Fibroblast of skin of right quadriceps (primary cell): ENCODE results near the gene DLGAP1.
"Not testable (repeated sequence)": the region's sequence is repeated elsewhere in the genome, so short reads cannot be mapped to it uniquely, and the experiment has no call there.

Experiments
- DNase-seq: peaks from one replicate; pipeline ENCODE4 v3.0.0-alpha.2; 2013

The DLGAP1 gene

GRCh38 chr18:3608488-3608887 lies 846.6 kb downstream of the DLGAP1 start:
- no peak for DNase-seq

DNA sequence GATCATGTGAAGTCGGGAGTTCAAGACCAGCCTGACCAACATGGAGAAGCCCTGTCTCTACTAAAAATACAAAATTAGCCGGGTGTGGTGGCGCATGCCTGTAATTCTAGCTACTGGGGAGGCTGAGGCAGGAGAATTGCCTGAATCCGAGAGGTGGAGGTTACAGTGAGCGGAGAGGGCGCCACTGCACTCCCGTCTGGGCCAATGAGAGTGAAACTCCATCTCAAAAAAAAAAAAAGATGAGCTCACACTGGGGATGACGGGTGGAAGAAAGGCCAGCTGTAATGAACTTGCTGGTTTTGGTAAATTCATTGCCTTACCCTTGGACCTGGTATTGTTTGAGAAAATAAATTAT lies 847.0 kb downstream of the DLGAP1 start:
- not testable (repeated sequence) for DNase-seq

DNA sequence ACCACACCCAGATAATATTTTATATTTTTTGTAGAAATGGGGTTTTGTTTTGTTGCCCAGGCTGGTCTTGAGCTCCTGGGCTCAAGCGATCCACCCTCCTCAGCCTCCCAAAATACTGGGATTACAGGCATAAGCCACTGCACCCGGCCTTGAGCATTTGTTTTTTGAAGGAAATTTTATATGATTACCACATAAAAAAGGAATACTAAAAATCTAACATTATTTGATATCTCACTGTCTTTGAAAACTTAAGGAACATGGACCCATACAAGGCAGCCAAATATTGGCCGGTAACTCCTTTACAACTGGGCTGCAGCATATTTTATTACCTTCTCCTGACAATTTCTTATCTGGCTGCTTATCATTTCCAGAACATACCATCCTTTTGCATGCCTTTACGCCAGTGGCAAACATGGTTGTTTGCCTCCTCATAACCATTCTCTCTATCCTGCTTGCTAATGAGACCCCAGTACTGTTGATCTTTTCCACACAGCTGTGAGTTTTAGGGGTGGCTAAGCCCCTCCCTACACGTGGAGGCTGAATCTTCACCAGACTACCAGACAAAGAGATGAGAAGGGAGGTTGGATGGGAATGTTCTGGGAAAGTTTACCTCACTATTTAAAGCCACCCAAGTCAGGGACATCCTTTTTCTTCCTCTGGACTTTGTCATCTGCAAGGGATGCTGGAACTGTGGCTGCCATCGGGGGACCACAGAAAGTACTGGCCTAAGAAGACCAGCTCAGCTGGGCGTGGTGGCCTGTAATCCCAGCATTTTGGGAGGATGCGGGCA lies 847.6 kb downstream of the DLGAP1 start:
- no peak for DNase-seq

- DNase-seq = not testable (repeated sequence)
These were observed 848.2 kb downstream of the DLGAP1 start for GRCh38 chr18:3606863-3607262.

- DNase-seq = peak; percentile 75
These were observed 849.1 kb downstream of the DLGAP1 start for GRCh38 chr18:3605954-3606443.

GRCh38 chr18:3605486-3605952 lies 849.6 kb downstream of the DLGAP1 start:
- no peak for DNase-seq

GRCh38 chr18:3604498-3605408 lies 850.4 kb downstream of the DLGAP1 start:
- peak; percentile 98 for DNase-seq

DNA sequence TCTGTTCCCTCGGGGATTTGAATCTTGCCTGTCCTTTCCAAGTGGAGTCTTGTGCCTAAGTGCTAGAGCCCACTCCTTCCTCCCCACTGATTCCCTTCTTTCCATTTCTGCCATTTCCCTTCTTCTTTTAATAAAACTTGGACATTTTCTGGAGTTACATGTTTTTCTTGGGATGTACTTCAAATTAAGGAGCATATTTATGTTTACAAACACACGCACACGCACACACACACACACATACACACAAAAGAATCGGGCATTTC lies 850.9 kb downstream of the DLGAP1 start:
- no peak for DNase-seq

- DNase-seq = peak; percentile 98
These were observed 851.5 kb downstream of the DLGAP1 start for GRCh38 chr18:3603421-3604234.

DNA sequence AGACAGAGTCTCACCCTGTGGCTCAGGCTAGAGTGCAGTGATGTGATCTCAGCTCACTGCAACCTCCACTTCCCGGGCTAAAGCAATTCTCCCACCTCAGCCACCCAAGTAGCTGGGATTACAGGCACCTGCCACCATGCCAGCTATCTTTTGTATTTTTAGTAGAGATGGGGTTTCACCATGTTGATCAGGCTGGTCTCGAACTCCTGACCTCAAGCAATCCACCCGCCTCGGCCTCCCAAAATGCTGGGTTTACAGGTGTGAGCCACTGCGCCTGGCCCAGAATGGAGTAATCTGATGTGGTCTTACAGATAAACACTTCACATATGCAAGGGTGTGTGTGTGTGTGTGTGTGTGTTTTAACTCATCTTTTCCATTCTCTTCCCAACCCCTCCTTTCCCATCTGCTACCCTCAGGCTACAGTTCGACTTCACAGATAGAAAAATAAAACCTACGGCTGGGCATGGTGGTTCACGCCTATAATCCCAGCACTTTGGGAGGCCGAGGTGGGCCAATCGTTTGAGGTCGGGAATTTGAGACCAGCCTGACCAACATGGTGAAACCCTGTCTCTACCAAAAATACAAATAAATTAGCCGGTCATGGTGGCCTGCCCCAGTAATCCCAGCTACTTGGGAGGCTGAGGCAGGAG lies 853.9 kb downstream of the DLGAP1 start:
- not testable (repeated sequence) for DNase-seq

DNA sequence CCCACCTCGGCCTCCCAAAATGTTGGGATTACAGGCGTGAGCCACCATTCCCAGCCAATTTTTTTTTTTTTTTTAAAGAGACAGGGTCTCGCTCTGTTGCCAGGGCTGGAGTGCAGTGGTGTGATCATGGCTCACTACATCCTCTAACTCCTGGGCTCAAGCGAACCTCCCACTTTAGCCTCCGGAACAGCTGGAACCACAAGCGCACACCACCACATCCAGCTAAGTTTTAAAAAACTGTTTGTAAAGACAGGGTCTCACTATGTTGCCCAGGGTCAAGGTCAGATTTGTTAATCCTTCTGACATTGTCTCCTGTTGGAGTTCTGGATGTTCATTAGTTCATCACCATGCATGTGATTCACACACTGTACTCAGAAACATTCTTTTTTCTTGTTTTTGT lies 855.2 kb downstream of the DLGAP1 start:
- DNase-seq = no peak

- DNase-seq = no peak
These were observed 855.9 kb downstream of the DLGAP1 start for GRCh38 chr18:3599195-3599594.

DNA sequence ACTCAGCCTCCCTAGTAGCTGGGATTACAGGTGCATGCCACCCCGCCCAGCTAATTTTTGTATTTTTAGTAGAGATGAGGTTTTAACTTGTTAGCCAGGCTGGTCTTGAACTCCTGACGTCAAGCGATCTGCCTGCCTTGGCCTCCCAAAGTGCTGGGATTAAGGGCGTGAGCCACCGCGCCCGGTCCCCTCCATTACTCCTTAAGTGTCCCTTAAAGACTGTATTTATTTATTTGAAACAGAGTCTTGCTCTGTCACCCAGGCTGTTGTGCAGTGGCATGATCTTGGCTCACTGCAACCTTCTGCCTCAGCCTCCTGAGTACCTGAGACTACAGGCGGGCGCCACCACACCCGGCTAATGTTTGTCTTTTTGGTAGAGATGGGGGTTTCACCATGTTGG lies 856.5 kb downstream of the DLGAP1 start:
- DNase-seq = no peak

GRCh38 chr18:3597409-3598357 lies 857.4 kb downstream of the DLGAP1 start:
- no peak for DNase-seq

DNA sequence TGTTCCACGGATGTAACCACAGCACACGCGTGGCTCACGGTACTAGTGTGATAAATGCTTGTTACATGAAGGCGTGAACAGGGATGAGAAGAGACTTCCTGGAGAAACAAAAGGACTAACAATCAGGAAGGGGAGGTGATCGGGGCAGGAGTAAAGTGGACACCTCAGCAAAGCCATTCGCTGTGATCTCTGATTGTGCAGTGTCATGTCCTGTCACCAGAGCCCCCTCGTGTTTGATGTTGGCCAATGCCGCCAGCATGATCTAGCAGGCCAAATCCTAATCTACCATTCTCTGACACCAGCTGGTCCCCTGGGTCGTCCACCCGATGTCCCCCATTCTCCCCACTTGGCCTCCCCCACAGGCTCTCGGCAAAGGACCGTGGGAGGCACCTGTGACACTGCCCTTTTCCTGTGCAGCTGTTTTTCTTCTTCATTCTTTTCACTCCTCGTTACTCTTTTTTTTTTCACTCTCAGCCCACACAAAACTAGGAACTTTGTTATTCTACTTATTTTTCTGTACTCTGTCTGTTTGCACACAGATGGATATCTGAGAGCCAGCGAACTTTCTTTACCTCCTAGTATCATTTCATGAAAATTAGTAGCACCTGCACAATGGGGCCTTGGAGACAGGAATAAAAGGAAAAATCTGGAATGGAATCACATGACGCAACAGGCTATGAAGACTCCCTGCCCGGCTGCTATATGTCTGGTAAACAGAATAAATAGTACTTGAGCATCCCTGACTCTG lies 858.3 kb downstream of the DLGAP1 start:
- no peak for DNase-seq

GRCh38 chr18:3596324-3596636 lies 858.8 kb downstream of the DLGAP1 start:
- no peak for DNase-seq

GRCh38 chr18:3595369-3596273 lies 859.5 kb downstream of the DLGAP1 start:
- DNase-seq = peak; percentile 84

- peak; percentile 31 for DNase-seq
These were observed 860.2 kb downstream of the DLGAP1 start for GRCh38 chr18:3594760-3595368.
